IMR-90 (cell line): ENCODE results near the gene FICD. TPM values are rescaled to one million over a fixed set of nuclear protein-coding genes. Genes with fewer than 3 reads are reported as not detected.

Source experiments
- ATAC-seq: fragments of 200-7000 bp; cut with Tn5 transposase; 2 replicates; pipeline ENCODE4 v1.9.1; 2020; ENCODE audit warnings: low read depth, mild to moderate bottlenecking, moderate library complexity
- BruUV-seq: library from RNA; stranded (reverse); fragments of 400-500 nt; replicated peaks from 2 replicates; lab custom pipeline; 2021; lab: Mats Ljungman, UMichigan
- CTCF ChIA-PET: fragments of 300-600 bp; formaldehyde crosslinking; extraction: SDS; loops from one replicate; lab custom pipeline; 2021; ENCODE audit warnings: antibody characterized with exemption; lab: Yijun Ruan, JAX
- POLR2A ChIA-PET: fragments of 300-600 bp; sonication (Branson Sonifier 250); formaldehyde crosslinking; loops from one replicate; lab custom pipeline; 2022; ENCODE audit warnings: antibody characterized with exemption; ENCODE audit not compliant: unreplicated experiment; lab: Charles Lee
- DNase-seq: peaks from one replicate; pipeline ENCODE4 v3.0.0; 2013
- H2AFZ ChIP-seq: replicated peaks from 2 replicates; pipeline ENCODE3; 2013; ENCODE audit warnings: low read length, mild to moderate bottlenecking; ENCODE audit not compliant: poor library complexity
- H2AK5ac ChIP-seq: 2 replicates; pipeline ENCODE4 v1.6.1; 2013; ENCODE audit warnings: low read depth, low read length, inconsistent platforms
- H2AK9ac ChIP-seq: replicated peaks from 2 replicates; pipeline ENCODE3; 2013; ENCODE audit warnings: mild to moderate bottlenecking, low read depth, low read length, moderate library complexity; ENCODE audit not compliant: poor library complexity
- H2BK120ac ChIP-seq: 2 replicates; pipeline ENCODE4 v1.6.1; 2013; ENCODE audit warnings: low read depth, low read length, inconsistent platforms
- H2BK15ac ChIP-seq: 3 replicates; pipeline ENCODE4 v1.6.1; 2013; ENCODE audit warnings: low read depth, low read length, inconsistent platforms
- H2BK20ac ChIP-seq: 2 replicates; pipeline ENCODE4 v1.6.1; 2013; ENCODE audit warnings: low read depth, mild to moderate bottlenecking, inconsistent platforms, low read length, moderate library complexity
- H2BK5ac ChIP-seq: 2 replicates; pipeline ENCODE4 v1.6.1; 2013; ENCODE audit warnings: mild to moderate bottlenecking, low read depth, low read length, inconsistent platforms; ENCODE audit not compliant: poor library complexity, severe bottlenecking
- H3K14ac ChIP-seq: replicated peaks from 2 replicates; pipeline ENCODE4 v1.6.1; 2013; ENCODE audit warnings: low read depth, low read length, inconsistent platforms
- H3K18ac ChIP-seq: 2 replicates; pipeline ENCODE4 v1.6.1; 2013; ENCODE audit warnings: low read depth, low read length, control low read depth
- H3K23ac ChIP-seq: 2 replicates; pipeline ENCODE4 v1.6.1; 2013; ENCODE audit warnings: low read depth, low read length, inconsistent platforms
- H3K27ac ChIP-seq: 2 replicates; pipeline ENCODE4 v1.5.1; 2013; ENCODE audit warnings: mild to moderate bottlenecking, control low read depth, low read length; ENCODE audit not compliant: insufficient read depth
- H3K27me3 ChIP-seq: 2 replicates; pipeline ENCODE4 v1.6.1; 2013; ENCODE audit warnings: low read length; ENCODE audit not compliant: control insufficient read depth, insufficient read depth
- H3K36me3 ChIP-seq: 2 replicates; pipeline ENCODE4 v1.6.1; 2013; ENCODE audit warnings: low read length, mixed read lengths; ENCODE audit not compliant: control insufficient read depth, insufficient read depth
- H3K4ac ChIP-seq: 2 replicates; pipeline ENCODE4 v1.6.1; 2013; ENCODE audit warnings: low read depth, low read length, inconsistent platforms
- H3K4me1 ChIP-seq: 2 replicates; pipeline ENCODE4 v1.6.1; 2013; ENCODE audit warnings: low read length, mixed read lengths; ENCODE audit not compliant: control insufficient read depth, insufficient read depth
- H3K4me2 ChIP-seq: 2 replicates; pipeline ENCODE4 v1.6.1; 2013; ENCODE audit warnings: low read depth, mild to moderate bottlenecking, control low read depth, low read length, moderate library complexity
- H3K4me3 ChIP-seq: 2 replicates; pipeline ENCODE4 v1.5.1; 2013; ENCODE audit warnings: low read depth, mild to moderate bottlenecking, control low read depth, low read length, moderate library complexity; ENCODE audit not compliant: insufficient read depth
- H3K56ac ChIP-seq: 2 replicates; pipeline ENCODE4 v1.6.1; 2013; ENCODE audit warnings: low read length, inconsistent platforms; ENCODE audit not compliant: insufficient read depth; ENCODE audit errors: extremely low read depth
- H3K79me1 ChIP-seq, 2 experiments: 2 replicates each; pipeline ENCODE4 v1.6.1; 2013; ENCODE audit warnings: low read length in 2 of 2, inconsistent platforms in 1 of 2, low read depth in 1 of 2
- H3K9ac ChIP-seq: 2 replicates; pipeline ENCODE4 v1.6.1; 2013; ENCODE audit warnings: low read depth, low read length, control low read depth
- H3K9me1 ChIP-seq: 2 replicates; pipeline ENCODE4 v1.6.1; 2013; ENCODE audit warnings: low read length, inconsistent platforms; ENCODE audit not compliant: insufficient read depth
- H3K9me3 ChIP-seq: 2 replicates; pipeline ENCODE4 v1.6.1; 2013; ENCODE audit warnings: low read length; ENCODE audit not compliant: control insufficient read depth, insufficient read depth
- H4K20me1 ChIP-seq: 2 replicates; pipeline ENCODE4 v1.6.1; 2013; ENCODE audit warnings: low read length, inconsistent platforms; ENCODE audit not compliant: insufficient read depth
- H4K5ac ChIP-seq: 2 replicates; pipeline ENCODE4 v1.6.1; 2013; ENCODE audit warnings: mild to moderate bottlenecking, low read depth, low read length, control low read depth
- H4K8ac ChIP-seq, 2 experiments: 2 replicates each; pipeline ENCODE4 v1.6.1; 2013; ENCODE audit warnings: low read depth in 2 of 2, low read length in 2 of 2, control low read depth in 1 of 2, inconsistent platforms in 1 of 2
- H4K91ac ChIP-seq: 2 replicates; pipeline ENCODE4 v1.6.1; 2013; ENCODE audit warnings: low read depth, low read length, inconsistent platforms; ENCODE audit not compliant: insufficient read depth
- CHD1 ChIP-seq: IDR thresholded peaks from 2 replicates; pipeline ENCODE4 v1.6.1; 2012; ENCODE audit warnings: low read depth, low read length, improper control_type of control experiment
- FOS ChIP-seq: fragments of 150-350 bp; IDR thresholded peaks from 2 replicates; pipeline ENCODE4 v1.6.1; 2016; ENCODE audit warnings: low read depth, low read length
- MAFK ChIP-seq: IDR thresholded peaks from 2 replicates; pipeline ENCODE4 v1.6.1; 2012; ENCODE audit warnings: low read depth, low read length, improper control_type of control experiment
- POLR2A ChIP-seq: IDR thresholded peaks from 2 replicates; pipeline ENCODE4 v1.6.1; 2012; ENCODE audit warnings: mild to moderate bottlenecking, low read depth, low read length
- WGBS, 2 experiments: methylation state at CpG; one replicate each; pipeline versions ENCODE4 v1.1.5 to v1.1.7; 2013; ENCODE audit warnings: missing lambda C conversion rate in 2 of 2; ENCODE audit not compliant: insufficient read length in 1 of 2; ENCODE audit errors: extremely low coverage in 2 of 2; 5-methylcytosine and 5-hydroxymethylcytosine counted together
- dilution Hi-C: fragments of 300-500 bp; cut with HindIII; formaldehyde crosslinking; loops from one replicate; pipeline ENCODE4 v1.14.3; 2018; ENCODE audit warnings: low sequenced_read_pairs; ENCODE audit not compliant: unreplicated experiment
- in situ Hi-C: fragments of 300-500 bp; cut with MboI; formaldehyde crosslinking; loops from 3 replicates; pipeline ENCODE4 v1.14.3; 2019; ENCODE audit warnings: low sequenced_read_pairs, inconsistent platforms, mixed read lengths
- intact Hi-C: fragments of 100-400 bp; cut with micrococcal nuclease; formaldehyde crosslinking; loops from 2 replicates; pipeline ENCODE4 v1.10.0; 2022
- polyA plus RNA-seq, 3 experiments: library from polyadenylated mRNA; depleted of rRNA; stranded (reverse); fragments of >200 nt; gene quantifications; 2 replicates each; pipeline ENCODE4 v1.2.3, GENCODE V29; 2012; ENCODE audit warnings: low replicate concordance in 1 of 3
- total RNA-seq: library from RNA; depleted of rRNA; stranded (reverse); fragments of >200 nt; gene quantifications from 2 replicates; pipeline ENCODE4 v1.2.3, GENCODE V29; 2012

The FICD gene
- total and polyA plus RNA-seq, 2 of the 4 experiments (the other 2 are of a cell fraction): 4.0 to 11.3 TPM

GRCh38 chr12:108509806-108510205 is 5.3 kb upstream of the FICD start:
- intact Hi-C loops: loop anchor here (5.0 kb wide), 2 partner anchors 518 to 623 kb away; no protein-coding TSS in a partner anchor
- WGBS, 2 experiments: no CpG with 5 or more reads among the region's 1 CpG
- Histone ChIP-seq H3K27ac (no peak overlapping the region), H3K9me1 (no peaks in the 10 kb centered on the region), H2AK5ac (no peak overlapping the region), H4K91ac (no peak overlapping the region), H3K23ac (no peak overlapping the region), H3K27me3 (no peaks in the 10 kb centered on the region; the same call in 1 of the 2 replicates), H2BK120ac (no peak overlapping the region), H3K9me3 (no peaks in the 10 kb centered on the region), H3K79me1 (no peaks in the 10 kb centered on the region), H4K5ac (no peak overlapping the region), H4K20me1 (no peaks in the 10 kb centered on the region), H3K9ac (no peak overlapping the region), H3K4me3 (no peak overlapping the region), H3K4me2 (no peak overlapping the region), H3K18ac (no peak overlapping the region), H2BK20ac (no peak overlapping the region), H3K4me1 (no peaks in the 10 kb centered on the region), H2BK15ac (no peak overlapping the region), H2BK5ac (no peak overlapping the region), H3K4ac (no peak overlapping the region), H3K56ac (no peak overlapping the region), H2AFZ (no peak overlapping the region), H3K14ac (no peak overlapping the region), H4K8ac (no peak overlapping the region), H3K36me3 (no peaks in the 10 kb centered on the region), H2AK9ac (no peak overlapping the region)
- no TSS peak for BruUV-seq
- dilution Hi-C loops: no loop called here
- no peak for DNase-seq
- ChIA-PET POLR2A (no interaction called here), CTCF (no interaction called here)
- ATAC-seq: no peak
- in situ Hi-C loops: loop anchor here (25.0 kb wide), 1 partner anchor 823 kb away; the partner anchor contains the start of gene PWP1
- no peak for TF ChIP-seq POLR2A
- no peak for TF ChIP-seq CHD1
- TF ChIP-seq FOS: no peak
- no peak for TF ChIP-seq MAFK
